ENCODE measurements around the gene METTL13. TPM values are rescaled to one million over a fixed set of nuclear protein-coding genes. Genes with fewer than 3 reads are reported as not detected.

METTL13 gene
- total and polyA plus RNA-seq, 3 experiments from 2014 or later = 35.1 to 65.8 (median 63.7) TPM

GRCh38 chr1:171787686-171788480 lies 6.4 kb downstream of the METTL13 start:
- H3K4me1 ChIP-seq (ENCODE audit: insufficient read depth, low read length) = peaks cover 30% of the 10 kb centered on the region
- H3K36me3 ChIP-seq (ENCODE audit: insufficient read depth, low read length) = peaks cover 62% of the 10 kb centered on the region
- no peaks in the 10 kb centered on the region for H3K9me3 ChIP-seq (ENCODE audit: low read length)
- Mint-ChIP-seq H3K4me3 (peak overlapping the region in 1 of 7 donors; percentile 15), H3K27ac (no peak overlapping the region), H3K4me1 (peaks cover 40 to 58% (median 54%) of the 10 kb centered on the region in 3 donors), H3K9me3 (no peaks in the 10 kb centered on the region), H3K27me3 (no peaks in the 10 kb centered on the region), H3K36me3 (peaks cover 10 to 94% (median 36%) of the 10 kb centered on the region in 3 donors)
- H3K27me3 ChIP-seq (ENCODE audit: insufficient read depth, low read length, poor library complexity, severe bottlenecking) = no peaks in the 10 kb centered on the region
- no peak for DNase-seq
- H3K4me3 ChIP-seq (ENCODE audit: low read length) = no peak overlapping the region
- CTCF ChIA-PET = no interaction called here
- no peak overlapping the region for H3K27ac ChIP-seq (ENCODE audit: low read depth, low read length)
- POLR2A ChIA-PET = no interaction called here

GRCh38 chr1:171788696-171789095 lies 7.2 kb downstream of the METTL13 start:
- CTCF ChIA-PET = no interaction called here
- Mint-ChIP-seq H3K4me3 (no peak overlapping the region), H3K36me3 (peaks cover 10 to 98% (median 36%) of the 10 kb centered on the region in 3 donors), H3K4me1 (peaks cover 35 to 54% (median 50%) of the 10 kb centered on the region in 3 donors), H3K27ac (peak overlapping the region in 1 of 8 donors; percentile 38), H3K27me3 (no peaks in the 10 kb centered on the region), H3K9me3 (no peaks in the 10 kb centered on the region)
- no peak overlapping the region for H3K4me3 ChIP-seq (ENCODE audit: low read length)
- no peak for DNase-seq
- H3K36me3 ChIP-seq (ENCODE audit: insufficient read depth, low read length) = peaks cover 68% of the 10 kb centered on the region
- H3K27ac ChIP-seq (ENCODE audit: low read depth, low read length) = no peak overlapping the region
- POLR2A ChIA-PET = no interaction called here
- no peaks in the 10 kb centered on the region for H3K9me3 ChIP-seq (ENCODE audit: low read length)
- no peaks in the 10 kb centered on the region for H3K27me3 ChIP-seq (ENCODE audit: insufficient read depth, low read length, poor library complexity, severe bottlenecking)
- H3K4me1 ChIP-seq (ENCODE audit: insufficient read depth, low read length) = peaks cover 22% of the 10 kb centered on the region

GRCh38 chr1:171790318-171790717 lies 8.9 kb downstream of the METTL13 start:
- Mint-ChIP-seq H3K36me3 (peaks cover 17 to 96% (median 40%) of the 10 kb centered on the region in 3 donors), H3K9me3 (no peaks in the 10 kb centered on the region), H3K27me3 (no peaks in the 10 kb centered on the region), H3K27ac (no peak overlapping the region), H3K4me3 (no peak overlapping the region), H3K4me1 (peaks cover 30 to 47% (median 44%) of the 10 kb centered on the region in 3 donors)
- Histone ChIP-seq H3K4me1 (ENCODE audit: insufficient read depth, low read length) (peaks cover 9% of the 10 kb centered on the region), H3K27me3 (ENCODE audit: insufficient read depth, low read length, poor library complexity, severe bottlenecking) (no peaks in the 10 kb centered on the region), H3K36me3 (ENCODE audit: insufficient read depth, low read length) (peaks cover 81% of the 10 kb centered on the region), H3K4me3 (ENCODE audit: low read length) (no peak overlapping the region), H3K9me3 (ENCODE audit: low read length) (no peaks in the 10 kb centered on the region), H3K27ac (ENCODE audit: low read depth, low read length) (no peak overlapping the region)
- ChIA-PET POLR2A (no interaction called here), CTCF (interaction anchor here (0.8 to 1.2 kb wide), 2 partner anchors 10 to 48 kb away, joined by 3 read pairs; no protein-coding TSS in a partner anchor)
- DNase-seq = no peak

- no peaks in the 10 kb centered on the region for H3K9me3 Mint-ChIP-seq
- Histone ChIP-seq H3K27me3 (ENCODE audit: insufficient read depth, low read length, poor library complexity, severe bottlenecking) (no peaks in the 10 kb centered on the region), H3K27ac (ENCODE audit: low read depth, low read length) (no peak overlapping the region), H3K9me3 (ENCODE audit: low read length) (no peaks in the 10 kb centered on the region), H3K4me3 (ENCODE audit: low read length) (no peak overlapping the region), H3K4me1 (ENCODE audit: insufficient read depth, low read length) (no peaks in the 10 kb centered on the region), H3K36me3 (ENCODE audit: insufficient read depth, low read length) (peaks cover 69% of the 10 kb centered on the region)
- H3K4me1 Mint-ChIP-seq = peaks cover 21 to 33% (median 30%) of the 10 kb centered on the region in 3 donors
- no peak overlapping the region for H3K4me3 Mint-ChIP-seq
- peak overlapping the region in 1 of 8 donors; percentile 8 for H3K27ac Mint-ChIP-seq
- peaks cover 18 to 96% (median 48%) of the 10 kb centered on the region in 3 donors for H3K36me3 Mint-ChIP-seq
- no peak for DNase-seq
- ChIA-PET CTCF (no interaction called here), POLR2A (no interaction called here)
- no peaks in the 10 kb centered on the region for H3K27me3 Mint-ChIP-seq
Observed at GRCh38 chr1:171792656-171793369, 11.4 kb downstream of the METTL13 start.

DNA sequence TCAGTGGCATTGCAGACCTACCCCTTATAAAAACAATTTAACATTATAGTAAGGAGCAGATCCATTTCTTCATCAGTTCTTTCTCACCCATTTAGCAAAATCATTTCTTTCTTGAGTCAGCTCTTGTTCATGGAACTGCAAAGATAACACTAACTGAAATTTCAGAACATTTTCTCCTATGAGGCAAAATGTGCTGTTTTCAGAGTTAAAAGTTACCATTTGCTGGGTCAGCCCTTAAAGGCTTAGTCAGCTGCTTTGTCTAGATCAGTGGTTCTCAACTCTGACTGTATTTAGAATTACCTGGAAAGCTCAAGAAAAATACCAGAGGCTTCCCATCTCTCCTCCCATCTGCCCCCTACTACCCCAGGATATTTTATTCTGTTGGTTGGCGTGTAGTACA lies 12.2 kb downstream of the METTL13 start:
- no peak for DNase-seq
- Histone ChIP-seq H3K36me3 (ENCODE audit: insufficient read depth, low read length) (peaks cover 62% of the 10 kb centered on the region), H3K27me3 (ENCODE audit: insufficient read depth, low read length, poor library complexity, severe bottlenecking) (no peaks in the 10 kb centered on the region), H3K9me3 (ENCODE audit: low read length) (no peaks in the 10 kb centered on the region), H3K4me3 (ENCODE audit: low read length) (no peak overlapping the region), H3K4me1 (ENCODE audit: insufficient read depth, low read length) (no peaks in the 10 kb centered on the region), H3K27ac (ENCODE audit: low read depth, low read length) (no peak overlapping the region)
- ChIA-PET CTCF (no interaction called here), POLR2A (no interaction called here)
- peaks cover 18 to 28% (median 26%) of the 10 kb centered on the region in 3 donors for H3K4me1 Mint-ChIP-seq
- H3K27me3 Mint-ChIP-seq = no peaks in the 10 kb centered on the region
- H3K36me3 Mint-ChIP-seq = peaks cover 18 to 97% (median 42%) of the 10 kb centered on the region in 3 donors
- peak overlapping the region in 6 of 8 donors; percentile 10 to 74 (median 44) for H3K27ac Mint-ChIP-seq
- H3K9me3 Mint-ChIP-seq = no peaks in the 10 kb centered on the region
- no peak overlapping the region for H3K4me3 Mint-ChIP-seq

GRCh38 chr1:171794085-171794484 lies 12.6 kb downstream of the METTL13 start:
- Mint-ChIP-seq H3K9me3 (no peaks in the 10 kb centered on the region), H3K36me3 (peaks cover 18 to 95% (median 38%) of the 10 kb centered on the region in 3 donors), H3K4me1 (peaks cover 18 to 24% (median 22%) of the 10 kb centered on the region in 3 donors), H3K27me3 (no peaks in the 10 kb centered on the region), H3K4me3 (no peak overlapping the region), H3K27ac (peak overlapping the region in 7 of 8 donors; percentile 17 to 74 (median 53))
- ChIA-PET CTCF (no interaction called here), POLR2A (no interaction called here)
- H3K27ac ChIP-seq (ENCODE audit: low read depth, low read length) = no peak overlapping the region
- no peaks in the 10 kb centered on the region for H3K9me3 ChIP-seq (ENCODE audit: low read length)
- H3K27me3 ChIP-seq (ENCODE audit: insufficient read depth, low read length, poor library complexity, severe bottlenecking) = no peaks in the 10 kb centered on the region
- no peaks in the 10 kb centered on the region for H3K4me1 ChIP-seq (ENCODE audit: insufficient read depth, low read length)
- peak in 1 of 5 donors; percentile 57 for DNase-seq
- H3K4me3 ChIP-seq (ENCODE audit: low read length) = no peak overlapping the region
- peaks cover 58% of the 10 kb centered on the region for H3K36me3 ChIP-seq (ENCODE audit: insufficient read depth, low read length)

DNA sequence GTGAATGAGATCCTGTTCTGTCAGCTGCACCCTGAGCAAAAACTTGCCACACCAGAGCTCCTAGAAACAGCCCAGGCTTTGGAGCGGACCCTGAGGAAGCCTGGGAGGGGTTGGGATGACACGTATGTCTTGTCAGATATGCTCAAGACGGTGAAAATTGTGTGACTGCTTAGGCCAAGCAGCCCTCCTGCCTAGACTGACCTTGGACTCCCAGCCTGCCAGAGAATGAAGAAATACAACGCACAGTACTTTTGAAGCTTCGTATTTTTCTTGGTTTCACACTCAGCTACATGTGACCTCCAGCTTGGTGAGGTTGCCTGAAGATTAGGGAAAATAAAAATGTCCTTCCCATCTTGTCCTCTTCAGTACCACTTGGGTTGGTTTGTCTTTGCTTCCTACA lies 15.1 kb downstream of the METTL13 start:
- H3K9me3 Mint-ChIP-seq = no peaks in the 10 kb centered on the region
- CTCF ChIA-PET = no interaction called here

DNA sequence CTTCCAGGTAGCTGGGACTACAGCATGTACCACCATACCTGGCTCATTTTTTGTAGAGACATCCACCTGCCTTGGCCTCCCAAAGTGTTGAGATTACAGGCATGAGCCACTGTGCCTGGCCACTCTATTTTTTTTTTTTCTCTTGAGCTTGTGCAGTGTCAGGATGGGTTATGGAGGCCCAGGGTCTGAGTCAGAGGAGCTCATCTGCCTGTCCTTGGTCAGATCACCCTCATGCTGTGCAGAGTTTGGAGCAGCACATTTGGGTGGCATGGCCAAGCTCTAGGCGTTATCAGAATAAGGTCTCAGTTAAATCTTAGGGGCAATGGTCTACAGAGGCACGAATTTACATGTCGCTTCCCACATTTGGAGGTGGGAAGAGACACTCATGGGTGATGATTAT lies 16.9 kb downstream of the METTL13 start:
- H3K4me1 ChIP-seq (ENCODE audit: insufficient read depth, low read length) = no peaks in the 10 kb centered on the region
- H3K4me3 ChIP-seq (ENCODE audit: low read length) = no peak overlapping the region
- H3K36me3 Mint-ChIP-seq = peaks cover 12 to 64% (median 30%) of the 10 kb centered on the region in 3 donors
- peaks cover 27% of the 10 kb centered on the region for H3K36me3 ChIP-seq (ENCODE audit: insufficient read depth, low read length)
- H3K27me3 ChIP-seq (ENCODE audit: insufficient read depth, low read length, poor library complexity, severe bottlenecking) = no peaks in the 10 kb centered on the region
- H3K9me3 Mint-ChIP-seq = no peaks in the 10 kb centered on the region
- H3K9me3 ChIP-seq (ENCODE audit: low read length) = no peaks in the 10 kb centered on the region
- no peak overlapping the region for H3K4me3 Mint-ChIP-seq
- H3K27me3 Mint-ChIP-seq = no peaks in the 10 kb centered on the region
- POLR2A ChIA-PET = no interaction called here
- no peak overlapping the region for H3K27ac Mint-ChIP-seq
- no peak for DNase-seq
- H3K27ac ChIP-seq (ENCODE audit: low read depth, low read length) = no peak overlapping the region
- peaks cover 13 to 17% (median 16%) of the 10 kb centered on the region in 3 donors for H3K4me1 Mint-ChIP-seq
- CTCF ChIA-PET = interaction anchor here (1.5 to 4.7 kb wide), 2 partner anchors 17 to 187 kb away, joined by 5 to 60 read pairs; partner anchors contain the start of gene METTL13

More for the DNA sequence above, 15.1 kb downstream of the METTL13 start:
- Mint-ChIP-seq H3K4me3 (no peak overlapping the region), H3K27ac (peak overlapping the region in 3 of 8 donors; percentile 17 to 72 (median 61)), H3K27me3 (no peaks in the 10 kb centered on the region), H3K4me1 (peaks cover 13 to 23% (median 17%) of the 10 kb centered on the region in 3 donors), H3K36me3 (peaks cover 12 to 81% (median 34%) of the 10 kb centered on the region in 3 donors)
- Histone ChIP-seq H3K27me3 (ENCODE audit: insufficient read depth, low read length, poor library complexity, severe bottlenecking) (no peaks in the 10 kb centered on the region), H3K9me3 (ENCODE audit: low read length) (no peaks in the 10 kb centered on the region), H3K4me1 (ENCODE audit: insufficient read depth, low read length) (no peaks in the 10 kb centered on the region), H3K36me3 (ENCODE audit: insufficient read depth, low read length) (peaks cover 43% of the 10 kb centered on the region), H3K27ac (ENCODE audit: low read depth, low read length) (no peak overlapping the region), H3K4me3 (ENCODE audit: low read length) (no peak overlapping the region)
- POLR2A ChIA-PET = no interaction called here
- DNase-seq = no peak
